HCT116 (cell line): ENCODE measurements around the gene NRBP1. TPM values are rescaled to one million over a fixed set of nuclear protein-coding genes. Genes with fewer than 3 reads are reported as not detected.

Source experiments
- ATAC-seq: fragments of 200-7000 bp; cut with Tn5 transposase; 2 replicates; pipeline ENCODE4 v1.9.1; 2020; ENCODE audit warnings: mild to moderate bottlenecking, moderate library complexity
- BruUV-seq: library from RNA; stranded (reverse); fragments of 400-500 nt; replicated peaks from 2 replicates; lab custom pipeline; 2021; lab: Mats Ljungman, UMichigan
- CTCF ChIA-PET: fragments of 300-600 bp; sonication (Branson Sonifier 250); formaldehyde crosslinking; loops from one replicate; lab custom pipeline; 2021; ENCODE audit warnings: antibody characterized with exemption; lab: Charles Lee
- POLR2A ChIA-PET: fragments of 300-600, 350-600 bp; sonication (Branson Sonifier 250); formaldehyde crosslinking; loops from one replicate; lab custom pipeline; 2021; ENCODE audit warnings: antibody characterized with exemption; lab: Charles Lee
- RAD21 ChIA-PET, 2 experiments: fragments of 300-600 bp; sonication (Branson Sonifier 250); formaldehyde crosslinking; loops; one replicate each; lab custom pipeline; 2023; ENCODE audit warnings: low total read pairs in 2 of 2; ENCODE audit not compliant: uncharacterized antibody in 2 of 2, unreplicated experiment in 2 of 2, low non-redundant PET in 1 of 2; lab: Charles Lee
- DNase-seq: peaks from one replicate; pipeline ENCODE4 v3.0.0-alpha.2; 2010; ENCODE audit warnings: low read depth, low spot score
- H2AFZ ChIP-seq: fragments of 200-600 bp; shearing (Covaris generic), sonication (generic); 2 replicates; pipeline ENCODE4 v1.6.1; 2017; ENCODE audit warnings: low read depth, mixed run types, mixed read lengths, antibody characterized with exemption, low read length; ENCODE audit not compliant: poor library complexity, severe bottlenecking
- H3K27ac ChIP-seq: 2 replicates; pipeline ENCODE4 v1.5.1; 2012; ENCODE audit warnings: low read depth, low read length
- H3K27me3 ChIP-seq: fragments of 200-600 bp; sonication (generic); 2 replicates; pipeline ENCODE4 v1.6.1; 2016; ENCODE audit warnings: mixed run types, low read length, mixed read lengths; ENCODE audit not compliant: insufficient read depth
- H3K36me3 ChIP-seq, 2 experiments: fragments of 200-500 bp in 1 of 2; fragments of 200-600 bp in 1 of 2; sonication (Bioruptor generic) in 1 of 2; sonication (generic) in 1 of 2; 2 replicates each; pipeline versions ENCODE4 v1.5.1 to v1.6.1; 2014 to 2016; ENCODE audit warnings: low read length in 2 of 2, inconsistent platforms in 1 of 2, mixed read lengths in 1 of 2, mixed run types in 1 of 2; ENCODE audit not compliant: insufficient read depth in 2 of 2, control insufficient read depth in 1 of 2
- H3K4me1 ChIP-seq, 2 experiments: fragments of 200-600 bp in 1 of 2; sonication (generic) in 1 of 2; 2 replicates each; pipeline versions ENCODE4 v1.5.1 to v1.6.1; 2012 to 2017; ENCODE audit warnings: low read length in 2 of 2, inconsistent platforms in 1 of 2, mild to moderate bottlenecking in 1 of 2, mixed read lengths in 1 of 2, mixed run types in 1 of 2, moderate library complexity in 1 of 2; ENCODE audit not compliant: insufficient read depth in 2 of 2, control insufficient read depth in 1 of 2
- H3K4me2 ChIP-seq: fragments of 200-600 bp; sonication (generic); 2 replicates; pipeline ENCODE4 v1.6.1; 2017; ENCODE audit warnings: mixed run types, low read length, mixed read lengths
- H3K4me3 ChIP-seq, 2 experiments: fragments of 200-600 bp in 1 of 2; sonication (generic) in 1 of 2; replicated peaks in 1 of 2; 2 replicates each; pipeline ENCODE4 v1.5.1; 2011 to 2016; ENCODE audit warnings: low read length in 2 of 2, control low read depth in 1 of 2, low read depth in 1 of 2, mild to moderate bottlenecking in 1 of 2, mixed read lengths in 1 of 2, mixed run types in 1 of 2
- H3K79me2 ChIP-seq: fragments of 200-600 bp; sonication (generic); 2 replicates; pipeline ENCODE4 v1.6.1; 2017; ENCODE audit warnings: mild to moderate bottlenecking, mixed run types, low read length, moderate library complexity, mixed read lengths; ENCODE audit not compliant: insufficient read depth
- H3K9ac ChIP-seq: fragments of 200-600 bp; sonication (generic); 2 replicates; pipeline ENCODE4 v1.6.1; 2016; ENCODE audit warnings: low read length, mixed read lengths
- H3K9me2 ChIP-seq: fragments of 200-600 bp; sonication (generic), shearing (Covaris generic); 2 replicates; pipeline ENCODE4 v1.6.1; 2017; ENCODE audit warnings: mixed run types, mild to moderate bottlenecking, moderate library complexity; ENCODE audit not compliant: insufficient read depth
- H3K9me3 ChIP-seq, 2 experiments: fragments of 200-500 bp in 1 of 2; fragments of 200-600 bp in 1 of 2; sonication (Bioruptor generic) in 1 of 2; sonication (generic) in 1 of 2; 2 replicates each; pipeline ENCODE4 v1.6.1; 2014 to 2017; ENCODE audit warnings: low read length in 2 of 2, mixed read lengths in 2 of 2, inconsistent platforms in 1 of 2, low read depth in 1 of 2, mild to moderate bottlenecking in 1 of 2, mixed run types in 1 of 2, moderate library complexity in 1 of 2; ENCODE audit not compliant: control insufficient read depth in 1 of 2, insufficient read depth in 1 of 2
- H4K20me1 ChIP-seq: fragments of 200-600 bp; sonication (generic), shearing (Covaris generic); 2 replicates; pipeline ENCODE4 v1.6.1; 2017; ENCODE audit warnings: mixed run types, mild to moderate bottlenecking, moderate library complexity; ENCODE audit not compliant: insufficient read depth
- CBX3 ChIP-seq: IDR thresholded peaks from 2 replicates; pipeline ENCODE4 v1.6.1; 2012; ENCODE audit warnings: low read depth
- CEBPB ChIP-seq: IDR thresholded peaks from 2 replicates; pipeline ENCODE4 v1.6.1; 2012; ENCODE audit warnings: low read depth
- EGR1 ChIP-seq: IDR thresholded peaks from 2 replicates; pipeline ENCODE4 v1.6.1; 2012; ENCODE audit warnings: low read depth
- ELF1 ChIP-seq: IDR thresholded peaks from 2 replicates; pipeline ENCODE4 v1.6.1; 2012; ENCODE audit warnings: low read depth, borderline replicate concordance
- EZH2 ChIP-seq: fragments of 200-600 bp; sonication (generic); IDR thresholded peaks from 2 replicates; pipeline ENCODE4 v1.6.1; 2017; ENCODE audit warnings: antibody characterized with exemption, mixed run types
- FOSL1 ChIP-seq: IDR thresholded peaks from 2 replicates; pipeline ENCODE4 v1.6.1; 2012; ENCODE audit warnings: low read depth
- JUND ChIP-seq: IDR thresholded peaks from 2 replicates; pipeline ENCODE4 v1.6.1; 2012
- POLR2A ChIP-seq: IDR thresholded peaks from 2 replicates; pipeline ENCODE4 v1.7.0; 2011; ENCODE audit warnings: borderline replicate concordance; ENCODE audit not compliant: insufficient read depth, insufficient read length; ENCODE audit errors: extremely low read depth
- POLR2AphosphoS5 ChIP-seq: IDR thresholded peaks from 2 replicates; pipeline ENCODE4 v1.6.1; 2011; ENCODE audit warnings: mild to moderate bottlenecking, low read depth, low read length, moderate library complexity
- RAD21 ChIP-seq: IDR thresholded peaks from 2 replicates; pipeline ENCODE4 v1.6.1; 2012; ENCODE audit warnings: low read depth, mild to moderate bottlenecking
- SIN3A ChIP-seq: IDR thresholded peaks from 2 replicates; pipeline ENCODE4 v1.6.1; 2012; ENCODE audit warnings: low read depth
- SP1 ChIP-seq: IDR thresholded peaks from 2 replicates; pipeline ENCODE4 v1.6.1; 2012; ENCODE audit warnings: low read depth
- SRF ChIP-seq: IDR thresholded peaks from 2 replicates; pipeline ENCODE4 v1.6.1; 2012; ENCODE audit warnings: low read depth
- TCF7L2 ChIP-seq: IDR thresholded peaks from 2 replicates; pipeline ENCODE4 v1.7.0; 2011; ENCODE audit warnings: borderline replicate concordance, inconsistent platforms; ENCODE audit not compliant: insufficient read depth, insufficient read length; ENCODE audit errors: extremely low read depth
- ZFX ChIP-seq: fragments of 450-650 bp; IDR thresholded peaks from 2 replicates; pipeline ENCODE4 v1.6.1; 2017
- ZNF274 ChIP-seq: fragments of 200-500 bp; sonication (Bioruptor generic); IDR thresholded peaks from 2 replicates; pipeline ENCODE4 v1.6.1; 2014; ENCODE audit warnings: mild to moderate bottlenecking, low read depth, low read length, inconsistent platforms
- intact Hi-C: fragments of 100-400 bp; cut with micrococcal nuclease; formaldehyde crosslinking; loops from 2 replicates; pipeline ENCODE4 v1.10.0; 2022
- total RNA-seq: library from RNA; stranded (reverse); gene quantifications from one replicate; pipeline ENCODE4 v1.2.1, GENCODE V29; 2021; ENCODE audit not compliant: unreplicated experiment
- TF ChIP-seq, protein P1 (sequence below): IDR thresholded peaks from 2 replicates; pipeline ENCODE4 v1.6.1; 2012
- TF ChIP-seq, protein P2 (sequence below): IDR thresholded peaks from 2 replicates; pipeline ENCODE4 v1.6.1; 2012; ENCODE audit warnings: low read depth
- TF ChIP-seq, protein P3 (sequence below), 3 experiments: fragments of 200-600 bp in 1 of 3; sonication (generic) in 1 of 3; IDR thresholded peaks in 2 of 3; conservative IDR thresholded peaks in 1 of 3; 2 replicates each; pipeline ENCODE4 v1.5.1; 2012 to 2017; ENCODE audit warnings: low read depth in 2 of 3, low read length in 2 of 3, antibody characterized with exemption in 1 of 3, borderline replicate concordance in 1 of 3, control low read depth in 1 of 3, mild to moderate bottlenecking in 1 of 3, mixed read lengths in 1 of 3, mixed run types in 1 of 3, moderate library complexity in 1 of 3; ENCODE audit not compliant: insufficient read depth in 1 of 3

Gene NRBP1
- total RNA-seq, 1 experiment from 2014 or later = 79.1 TPM

DNA sequence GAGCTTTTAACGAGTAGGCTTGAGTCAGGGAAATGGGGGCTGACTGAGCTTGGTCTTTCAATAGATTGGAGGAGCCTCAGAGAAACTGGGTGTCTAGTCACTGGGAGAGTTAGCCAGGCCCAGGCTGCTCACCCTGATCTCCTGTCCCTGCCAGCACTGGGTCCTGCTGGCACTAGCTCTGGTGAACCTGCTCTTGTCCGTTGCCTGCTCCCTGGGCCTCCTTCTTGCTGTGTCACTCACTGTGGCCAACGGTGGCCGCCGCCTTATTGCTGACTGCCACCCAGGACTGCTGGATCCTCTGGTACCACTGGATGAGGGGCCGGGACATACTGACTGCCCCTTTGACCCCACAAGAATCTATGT is 14.5 kb downstream of the NRBP1 start:
- Histone ChIP-seq H2AFZ (no peak overlapping the region), H3K9ac (peak overlapping the region; percentile 87), H3K79me2 (peaks cover 9% of the 10 kb centered on the region; the same call in 1 of the 2 replicates), H4K20me1 (no peaks in the 10 kb centered on the region), H3K27me3 (no peaks in the 10 kb centered on the region), H3K4me1 (peaks cover 2 to 29% of the 10 kb centered on the region in 2 experiments; a peak in 2 of 4 replicates), H3K9me2 (no peaks in the 10 kb centered on the region), H3K36me3 (peaks cover 21 to 39% of the 10 kb centered on the region in 2 experiments), H3K9me3 (no peaks in the 10 kb centered on the region), H3K4me2 (peak overlapping the region; percentile 98), H3K4me3 (peak overlapping the region; percentile 53 to 81), H3K27ac (peak overlapping the region; percentile 67)
- intact Hi-C loops = loop anchor here (10.0 kb wide), 1 partner anchor 182 kb away; the partner anchor contains the start of genes CCDC121 and GPN1
- CTCF ChIA-PET = interaction anchor here (1.4 to 1.5 kb wide), 2 partner anchors 13 to 33 kb away, joined by 3 to 5 read pairs; partner anchors contain the start of gene PPM1G
- BruUV-seq = no TSS peak
- TF ChIP-seq POLR2AphosphoS5 (no peak), FOSL1 (no peak), EGR1 (no peak), EZH2 (no peak), ZFX (no peak), CEBPB (no peak), POLR2A (no peak), SIN3A (no peak), ZNF274 (no peak), JUND (no peak), TCF7L2 (no peak), ELF1 (no peak), SRF (no peak), CBX3 (no peak), SP1 (no peak), RAD21 (no peak)
- TF ChIP-seq, protein P1, sequence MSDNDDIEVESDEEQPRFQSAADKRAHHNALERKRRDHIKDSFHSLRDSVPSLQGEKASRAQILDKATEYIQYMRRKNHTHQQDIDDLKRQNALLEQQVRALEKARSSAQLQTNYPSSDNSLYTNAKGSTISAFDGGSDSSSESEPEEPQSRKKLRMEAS = no peak
- TF ChIP-seq, protein P2, sequence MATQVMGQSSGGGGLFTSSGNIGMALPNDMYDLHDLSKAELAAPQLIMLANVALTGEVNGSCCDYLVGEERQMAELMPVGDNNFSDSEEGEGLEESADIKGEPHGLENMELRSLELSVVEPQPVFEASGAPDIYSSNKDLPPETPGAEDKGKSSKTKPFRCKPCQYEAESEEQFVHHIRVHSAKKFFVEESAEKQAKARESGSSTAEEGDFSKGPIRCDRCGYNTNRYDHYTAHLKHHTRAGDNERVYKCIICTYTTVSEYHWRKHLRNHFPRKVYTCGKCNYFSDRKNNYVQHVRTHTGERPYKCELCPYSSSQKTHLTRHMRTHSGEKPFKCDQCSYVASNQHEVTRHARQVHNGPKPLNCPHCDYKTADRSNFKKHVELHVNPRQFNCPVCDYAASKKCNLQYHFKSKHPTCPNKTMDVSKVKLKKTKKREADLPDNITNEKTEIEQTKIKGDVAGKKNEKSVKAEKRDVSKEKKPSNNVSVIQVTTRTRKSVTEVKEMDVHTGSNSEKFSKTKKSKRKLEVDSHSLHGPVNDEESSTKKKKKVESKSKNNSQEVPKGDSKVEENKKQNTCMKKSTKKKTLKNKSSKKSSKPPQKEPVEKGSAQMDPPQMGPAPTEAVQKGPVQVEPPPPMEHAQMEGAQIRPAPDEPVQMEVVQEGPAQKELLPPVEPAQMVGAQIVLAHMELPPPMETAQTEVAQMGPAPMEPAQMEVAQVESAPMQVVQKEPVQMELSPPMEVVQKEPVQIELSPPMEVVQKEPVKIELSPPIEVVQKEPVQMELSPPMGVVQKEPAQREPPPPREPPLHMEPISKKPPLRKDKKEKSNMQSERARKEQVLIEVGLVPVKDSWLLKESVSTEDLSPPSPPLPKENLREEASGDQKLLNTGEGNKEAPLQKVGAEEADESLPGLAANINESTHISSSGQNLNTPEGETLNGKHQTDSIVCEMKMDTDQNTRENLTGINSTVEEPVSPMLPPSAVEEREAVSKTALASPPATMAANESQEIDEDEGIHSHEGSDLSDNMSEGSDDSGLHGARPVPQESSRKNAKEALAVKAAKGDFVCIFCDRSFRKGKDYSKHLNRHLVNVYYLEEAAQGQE = no peak
- TF ChIP-seq, protein P3, sequence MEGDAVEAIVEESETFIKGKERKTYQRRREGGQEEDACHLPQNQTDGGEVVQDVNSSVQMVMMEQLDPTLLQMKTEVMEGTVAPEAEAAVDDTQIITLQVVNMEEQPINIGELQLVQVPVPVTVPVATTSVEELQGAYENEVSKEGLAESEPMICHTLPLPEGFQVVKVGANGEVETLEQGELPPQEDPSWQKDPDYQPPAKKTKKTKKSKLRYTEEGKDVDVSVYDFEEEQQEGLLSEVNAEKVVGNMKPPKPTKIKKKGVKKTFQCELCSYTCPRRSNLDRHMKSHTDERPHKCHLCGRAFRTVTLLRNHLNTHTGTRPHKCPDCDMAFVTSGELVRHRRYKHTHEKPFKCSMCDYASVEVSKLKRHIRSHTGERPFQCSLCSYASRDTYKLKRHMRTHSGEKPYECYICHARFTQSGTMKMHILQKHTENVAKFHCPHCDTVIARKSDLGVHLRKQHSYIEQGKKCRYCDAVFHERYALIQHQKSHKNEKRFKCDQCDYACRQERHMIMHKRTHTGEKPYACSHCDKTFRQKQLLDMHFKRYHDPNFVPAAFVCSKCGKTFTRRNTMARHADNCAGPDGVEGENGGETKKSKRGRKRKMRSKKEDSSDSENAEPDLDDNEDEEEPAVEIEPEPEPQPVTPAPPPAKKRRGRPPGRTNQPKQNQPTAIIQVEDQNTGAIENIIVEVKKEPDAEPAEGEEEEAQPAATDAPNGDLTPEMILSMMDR (IDR thresholded peaks at IDR 0.05 in 2 of 3, conservative IDR thresholded peaks at IDR 0.05 in 1 of 3; ENCODE audit: borderline replicate concordance in 1 of 3, insufficient read depth in 1 of 3, low read depth in 2 of 3, low read length in 2 of 3) = no peak
- ATAC-seq (peak; percentile 37), DNase-seq (no peak)
- POLR2A ChIA-PET = no interaction called here
- RAD21 ChIA-PET = no interaction called here
